GM18507 (cell line): Measurements from ENCODE around the gene CCDC3.
"Not testable (repeated sequence)": the region's sequence is repeated elsewhere in the genome, so short reads cannot be mapped to it uniquely, and the experiment has no call there.

Experiments used
- DNase-seq: peaks from one replicate; pipeline ENCODE4 v3.0.0; 2011; ENCODE audit warnings: low read depth; ENCODE audit not compliant: insufficient read length; ENCODE audit errors: extremely low spot score
- FAIRE-seq: peaks from 2 replicates; lab custom pipeline; 2011; peaks lifted over from hg19 to GRCh38; lab: Jason Lieb, UNC

CCDC3 gene

GRCh38 chr10:12902851-12903358, 98.6 kb downstream of the CCDC3 start:
- DNase-seq (no peak), FAIRE-seq (no peak)

- FAIRE-seq = peak; percentile 70
Measured at GRCh38 chr10:12902135-12902572, 99.4 kb downstream of the CCDC3 start.

GRCh38 chr10:12899546-12899945, 102.0 kb downstream of the CCDC3 start:
- FAIRE-seq = no peak

More at GRCh38 chr10:12902135-12902572, 99.4 kb downstream of the CCDC3 start:
- peak; percentile 37 for DNase-seq

DNA sequence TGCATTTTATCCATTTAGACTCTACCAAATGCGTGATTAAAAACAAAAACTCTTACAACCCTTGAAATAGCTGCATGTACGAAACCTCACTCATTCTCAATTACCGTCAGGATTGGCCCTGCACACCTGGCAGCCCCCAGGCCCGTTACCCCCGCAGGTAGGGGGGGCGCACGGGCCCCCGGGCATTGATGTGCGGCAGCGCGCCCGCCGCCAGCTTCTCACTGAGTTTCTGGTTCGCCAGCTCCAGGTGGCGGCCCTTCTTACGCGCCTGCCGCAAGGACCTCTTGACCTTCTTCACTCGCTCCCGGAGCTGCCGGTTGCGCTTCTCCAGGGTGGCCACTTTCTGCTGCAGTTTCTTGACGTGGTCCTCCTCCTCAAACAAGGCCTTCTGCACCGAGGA, 103.2 kb downstream of the CCDC3 start:
- DNase-seq (no peak), FAIRE-seq (no peak)

More at GRCh38 chr10:12899546-12899945, 102.0 kb downstream of the CCDC3 start:
- no peak for DNase-seq

DNA sequence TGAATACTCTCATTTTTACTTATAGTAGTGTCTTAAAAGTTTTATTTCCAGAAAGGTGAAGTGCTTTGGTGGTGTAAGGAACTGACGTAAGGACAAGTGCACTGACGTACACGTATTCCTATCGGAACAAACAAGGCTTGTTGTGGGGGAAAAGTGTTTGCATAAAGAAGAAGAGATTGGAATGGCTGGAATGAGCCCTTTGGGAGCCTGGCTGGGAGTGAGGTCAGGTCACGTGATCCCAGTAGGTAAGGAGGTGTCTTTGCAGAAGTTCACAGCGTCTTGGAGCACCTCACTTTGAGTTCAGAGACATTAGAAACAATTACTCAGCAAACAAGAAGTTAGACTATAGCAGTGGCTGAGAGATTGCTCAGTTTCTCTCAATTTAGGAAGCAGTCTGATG, 104.2 kb downstream of the CCDC3 start:
- DNase-seq (no peak), FAIRE-seq (no peak)

DNA sequence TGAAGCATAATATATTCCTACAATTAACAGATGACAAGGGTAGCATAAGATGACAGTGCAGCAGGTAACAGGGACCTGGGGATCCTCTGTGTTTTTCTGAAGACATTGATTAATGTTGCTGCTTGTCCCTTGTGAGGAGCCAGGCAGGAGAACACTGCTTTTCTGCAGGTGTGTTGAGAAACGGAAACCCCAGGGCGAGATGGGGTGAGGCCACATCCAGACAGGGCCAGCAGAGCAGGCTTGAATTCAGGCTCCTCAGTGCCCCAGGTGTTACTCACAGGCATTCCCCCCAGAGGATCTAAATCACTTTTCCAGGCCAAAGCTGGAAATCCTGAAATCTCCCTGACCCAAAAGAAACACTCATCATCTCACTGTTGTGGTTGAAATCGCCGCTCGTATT, 105.3 kb downstream of the CCDC3 start:
- DNase-seq (no peak), FAIRE-seq (no peak)

DNA sequence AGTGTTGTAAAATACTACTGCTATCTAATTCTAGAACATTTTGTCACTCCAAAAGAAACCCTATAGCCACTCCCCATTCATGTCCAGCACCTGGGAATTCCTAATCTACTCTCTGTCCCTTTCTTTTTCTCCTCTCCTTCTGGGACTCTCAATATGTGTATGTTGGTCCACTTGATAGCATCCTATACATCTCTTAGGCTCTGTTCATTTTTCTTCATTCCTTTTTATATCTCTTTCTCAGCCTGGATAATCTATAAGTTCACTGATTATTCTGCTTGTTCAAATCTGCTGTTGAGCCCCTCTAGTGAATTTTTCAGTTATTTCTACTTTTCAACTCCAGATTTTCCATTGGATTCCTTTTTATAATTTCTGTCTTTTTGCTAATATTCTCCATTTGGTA, 108.6 kb downstream of the CCDC3 start:
- DNase-seq (no peak), FAIRE-seq (no peak)

- FAIRE-seq (no peak), DNase-seq (no peak)
Measured at GRCh38 chr10:12890958-12891357, 110.6 kb downstream of the CCDC3 start.

DNA sequence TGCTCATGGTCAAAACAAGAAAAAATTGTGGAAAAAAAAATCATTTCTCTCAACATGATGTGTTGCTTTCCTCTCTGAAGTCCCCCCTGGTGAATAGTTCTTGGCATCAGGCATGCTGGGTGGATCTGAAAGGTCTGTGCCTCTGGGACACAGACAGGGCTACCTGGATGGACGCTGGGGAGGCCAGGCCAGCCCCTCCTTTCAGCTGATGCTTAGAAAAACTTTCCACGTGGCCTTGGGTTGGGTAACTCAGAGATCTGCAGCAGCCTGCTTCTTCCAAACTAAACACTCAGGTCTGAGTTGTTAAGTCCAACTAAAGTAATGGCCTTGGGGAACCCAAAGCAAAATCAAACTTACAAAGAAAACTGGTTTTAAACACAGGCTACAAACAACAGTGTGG, 113.0 kb downstream of the CCDC3 start:
- DNase-seq (no peak), FAIRE-seq (no peak)

GRCh38 chr10:12887780-12888179, 113.7 kb downstream of the CCDC3 start:
- DNase-seq (no peak), FAIRE-seq (no peak)

- no peak for DNase-seq
- no peak for FAIRE-seq
Measured at GRCh38 chr10:12884851-12885250, 116.7 kb downstream of the CCDC3 start.

DNA sequence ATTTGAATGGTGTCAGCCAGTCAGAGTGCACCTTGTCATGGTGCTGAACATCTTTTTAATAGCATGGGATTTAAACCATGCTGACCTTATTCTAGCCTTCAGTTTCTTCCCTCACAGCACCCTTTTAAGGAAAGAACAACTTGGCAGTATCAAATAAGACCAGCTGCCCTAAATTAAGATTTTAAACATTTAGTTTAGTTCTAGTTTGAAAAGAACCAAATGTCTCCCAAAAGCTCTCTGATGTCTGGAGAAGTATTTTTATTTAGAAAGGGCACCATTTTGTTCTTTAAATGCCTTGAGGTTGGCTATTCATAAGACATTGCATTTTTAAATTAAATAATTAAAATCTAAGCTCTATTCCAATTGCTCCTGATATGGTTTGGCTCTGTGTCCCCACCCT, 121.1 kb downstream of the CCDC3 start:
- no peak for DNase-seq
- FAIRE-seq = no peak

- DNase-seq (no peak), FAIRE-seq (no peak)
Measured at GRCh38 chr10:12877150-12877549, 124.4 kb downstream of the CCDC3 start.

DNA sequence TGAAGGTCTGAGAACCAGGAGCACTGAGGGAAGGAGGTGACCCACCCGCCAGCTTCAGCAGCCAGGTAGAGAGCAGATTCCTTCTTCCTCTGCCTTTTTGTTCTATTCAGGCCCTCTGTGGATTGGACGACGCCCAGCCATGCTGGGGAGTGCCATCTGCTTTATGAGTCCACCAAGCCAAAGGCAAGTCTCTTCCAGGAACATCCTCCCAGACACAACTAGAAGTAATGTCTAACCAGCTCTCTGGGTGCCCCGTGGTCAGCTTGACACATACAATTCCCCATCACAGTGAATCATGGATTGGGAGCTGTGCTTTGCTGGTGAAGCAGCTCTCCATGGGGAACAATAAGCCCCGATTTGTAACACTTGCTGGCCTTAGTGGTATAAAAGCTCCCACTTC, 125.2 kb downstream of the CCDC3 start:
- DNase-seq = no peak
- FAIRE-seq = no peak

GRCh38 chr10:12875100-12875499, 126.4 kb downstream of the CCDC3 start:
- DNase-seq (no peak), FAIRE-seq (no peak)

- DNase-seq (no peak), FAIRE-seq (no peak)
Measured at GRCh38 chr10:12874501-12874900, 127.0 kb downstream of the CCDC3 start.

DNA sequence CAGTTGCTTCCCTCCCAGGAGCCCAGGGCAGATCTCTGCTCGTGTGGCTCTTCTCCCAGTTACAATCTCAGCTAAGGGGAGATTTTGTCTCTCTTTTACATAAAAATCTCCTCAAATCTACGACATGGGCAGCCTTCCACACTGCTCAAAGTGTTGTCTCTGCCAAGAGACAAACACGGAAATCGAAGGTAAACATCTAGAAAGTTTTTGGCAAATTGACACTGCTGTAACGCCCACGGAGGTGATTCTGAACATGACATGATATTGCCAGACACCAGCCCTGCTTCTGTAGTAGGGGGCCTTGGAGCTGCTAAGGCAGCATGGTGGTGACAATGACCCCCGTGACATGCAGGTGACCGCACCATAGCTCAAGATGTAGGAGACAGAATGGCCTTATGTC, 128.3 kb downstream of the CCDC3 start:
- DNase-seq = no peak
- no peak for FAIRE-seq

DNA sequence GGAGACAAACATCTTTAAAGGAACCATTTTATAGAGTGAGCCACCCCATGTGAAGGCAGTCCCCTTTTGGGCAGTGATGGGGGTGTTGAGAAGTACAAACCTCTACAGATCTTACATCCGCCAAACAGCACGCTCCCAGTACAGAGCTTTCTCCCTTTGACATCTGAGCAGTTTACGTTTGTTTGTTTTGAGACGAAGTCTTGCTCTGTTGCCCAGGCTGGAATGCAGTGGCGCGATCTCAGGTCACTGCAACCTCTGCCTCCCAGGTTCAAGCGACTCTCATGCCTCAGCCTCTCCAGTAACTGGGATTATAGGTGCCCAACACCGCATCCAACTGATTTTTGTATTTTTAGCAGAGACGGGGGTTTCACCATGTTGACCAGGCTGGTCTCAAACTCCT, 128.9 kb downstream of the CCDC3 start:
- DNase-seq = no peak
- no peak for FAIRE-seq

DNA sequence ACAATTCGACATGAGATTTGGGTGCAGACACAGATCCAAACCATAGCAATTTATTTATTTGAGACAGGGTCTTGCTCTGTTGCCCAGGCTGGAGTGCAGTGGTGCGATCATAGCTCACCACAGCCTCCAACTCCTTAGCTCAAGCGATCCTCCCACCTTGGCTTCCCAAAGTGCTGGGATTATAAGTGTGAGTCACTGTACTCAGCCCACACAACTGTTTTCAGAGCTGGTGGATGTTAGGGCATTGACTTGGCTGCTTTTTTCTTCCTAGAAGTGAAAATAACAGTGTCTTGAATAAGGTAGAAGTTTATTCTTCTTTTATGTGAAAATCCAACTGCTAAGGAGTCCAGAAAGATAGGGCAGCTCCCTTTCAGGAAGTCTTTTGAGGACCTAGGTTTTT, 132.1 kb downstream of the CCDC3 start:
- DNase-seq = no peak
- no peak for FAIRE-seq

- FAIRE-seq (no peak), DNase-seq (no peak)
Measured at GRCh38 chr10:12868229-12868628, 133.3 kb downstream of the CCDC3 start.

GRCh38 chr10:12865515-12865914, 136.0 kb downstream of the CCDC3 start:
- not testable (repeated sequence) for DNase-seq, FAIRE-seq

GRCh38 chr10:12862459-12862858, 139.1 kb downstream of the CCDC3 start:
- DNase-seq (no peak), FAIRE-seq (no peak)
